ENCODE measurements around the gene GAS6.

Gene GAS6

GRCh38 chr13:113852536-113853517 lies 11.0 kb downstream of the GAS6 start:
- Histone ChIP-seq H3K27ac (no peak overlapping the region), H3K4me3 (ENCODE audit: low read depth, low read length) (no peak overlapping the region), H3K27me3 (ENCODE audit: insufficient read depth, low read depth, severe bottlenecking) (no peaks in the 10 kb centered on the region), H3K9me3 (ENCODE audit: severe bottlenecking) (no peaks in the 10 kb centered on the region), H3K36me3 (peaks cover under 1% of the 10 kb centered on the region)
- peak; percentile 8 for DNase-seq
- TF ChIP-seq, protein P1, sequence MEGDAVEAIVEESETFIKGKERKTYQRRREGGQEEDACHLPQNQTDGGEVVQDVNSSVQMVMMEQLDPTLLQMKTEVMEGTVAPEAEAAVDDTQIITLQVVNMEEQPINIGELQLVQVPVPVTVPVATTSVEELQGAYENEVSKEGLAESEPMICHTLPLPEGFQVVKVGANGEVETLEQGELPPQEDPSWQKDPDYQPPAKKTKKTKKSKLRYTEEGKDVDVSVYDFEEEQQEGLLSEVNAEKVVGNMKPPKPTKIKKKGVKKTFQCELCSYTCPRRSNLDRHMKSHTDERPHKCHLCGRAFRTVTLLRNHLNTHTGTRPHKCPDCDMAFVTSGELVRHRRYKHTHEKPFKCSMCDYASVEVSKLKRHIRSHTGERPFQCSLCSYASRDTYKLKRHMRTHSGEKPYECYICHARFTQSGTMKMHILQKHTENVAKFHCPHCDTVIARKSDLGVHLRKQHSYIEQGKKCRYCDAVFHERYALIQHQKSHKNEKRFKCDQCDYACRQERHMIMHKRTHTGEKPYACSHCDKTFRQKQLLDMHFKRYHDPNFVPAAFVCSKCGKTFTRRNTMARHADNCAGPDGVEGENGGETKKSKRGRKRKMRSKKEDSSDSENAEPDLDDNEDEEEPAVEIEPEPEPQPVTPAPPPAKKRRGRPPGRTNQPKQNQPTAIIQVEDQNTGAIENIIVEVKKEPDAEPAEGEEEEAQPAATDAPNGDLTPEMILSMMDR (IDR thresholded peaks at IDR 0.05; ENCODE audit: low read depth, low read length): no peak

DNA sequence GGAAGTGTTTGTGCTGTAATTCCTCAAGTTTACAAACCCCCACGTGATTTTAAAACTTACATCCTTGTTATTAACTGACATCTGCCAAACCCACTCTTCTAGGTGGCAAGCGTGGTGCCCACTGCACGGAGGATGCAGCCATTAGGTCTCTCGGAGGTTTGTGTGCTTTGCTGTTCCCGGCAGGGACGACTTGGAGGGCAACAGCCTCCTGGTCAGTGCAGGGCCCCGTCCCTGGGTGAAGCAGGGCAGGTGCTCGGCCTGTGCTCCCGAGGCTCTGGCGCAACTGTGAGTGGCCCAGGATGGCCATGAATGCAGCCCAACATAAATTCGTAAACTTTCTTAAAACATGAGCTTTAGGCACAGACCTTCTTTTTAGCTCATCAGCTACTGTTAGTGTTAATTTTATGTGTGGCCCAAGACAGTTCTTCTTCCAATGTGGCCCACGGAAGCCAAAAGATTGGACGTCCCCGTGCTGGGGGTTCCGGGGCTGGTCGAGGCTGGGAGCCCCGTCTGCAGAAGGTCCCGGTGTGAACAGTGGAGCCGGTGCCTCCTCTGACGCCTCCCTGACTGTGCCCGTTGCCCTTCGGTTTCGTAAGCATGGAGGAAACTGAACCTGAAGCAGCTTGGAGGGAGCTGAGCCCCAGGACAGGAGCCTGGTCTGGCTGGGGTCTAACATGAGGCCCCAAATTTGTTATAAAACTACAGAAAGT lies 11.9 kb downstream of the GAS6 start:
- Histone ChIP-seq H3K27ac (no peak overlapping the region), H3K9me3 (ENCODE audit: severe bottlenecking) (no peaks in the 10 kb centered on the region), H3K27me3 (ENCODE audit: insufficient read depth, low read depth, severe bottlenecking) (no peaks in the 10 kb centered on the region), H3K4me3 (ENCODE audit: low read depth, low read length) (no peak overlapping the region), H3K36me3 (peaks cover 5% of the 10 kb centered on the region)
- DNase-seq: peak; percentile 8
- TF ChIP-seq, protein P1 (IDR thresholded peaks at IDR 0.05; ENCODE audit: low read depth, low read length): no peak

DNA sequence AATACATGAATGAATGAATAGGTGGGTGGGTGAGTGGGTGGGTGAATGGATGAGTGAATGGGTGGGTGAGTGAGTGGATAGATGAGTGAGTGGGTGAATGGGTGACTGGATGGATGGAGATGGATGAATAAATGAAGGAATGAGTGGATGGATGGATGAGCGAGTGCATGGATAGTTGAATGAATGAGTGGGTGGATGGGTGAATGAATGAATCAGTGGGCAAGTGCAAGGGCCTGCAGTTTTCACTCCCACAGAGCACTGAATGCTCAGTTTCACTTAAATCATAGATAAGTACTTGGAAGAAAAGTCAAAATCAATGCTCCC lies 12.4 kb downstream of the GAS6 start:
- no peak for DNase-seq
- Histone ChIP-seq H3K9me3 (ENCODE audit: severe bottlenecking) (no peaks in the 10 kb centered on the region), H3K36me3 (peaks cover 11% of the 10 kb centered on the region), H3K27ac (no peak overlapping the region), H3K4me3 (ENCODE audit: low read depth, low read length) (no peak overlapping the region), H3K27me3 (ENCODE audit: insufficient read depth, low read depth, severe bottlenecking) (no peaks in the 10 kb centered on the region)
- TF ChIP-seq, protein P1 (IDR thresholded peaks at IDR 0.05; ENCODE audit: low read depth, low read length): no peak

- no peaks in the 10 kb centered on the region for H3K9me3 ChIP-seq (ENCODE audit: severe bottlenecking)
- DNase-seq: no peak
- TF ChIP-seq, protein P1 (IDR thresholded peaks at IDR 0.05; ENCODE audit: low read depth, low read length): no peak
- H3K4me3 ChIP-seq (ENCODE audit: low read depth, low read length): no peak overlapping the region
- peaks cover 15% of the 10 kb centered on the region for H3K36me3 ChIP-seq
- no peaks in the 10 kb centered on the region for H3K27me3 ChIP-seq (ENCODE audit: insufficient read depth, low read depth, severe bottlenecking)
- H3K27ac ChIP-seq: no peak overlapping the region
Measured at GRCh38 chr13:113850722-113851479, 13.0 kb downstream of the GAS6 start.

DNA sequence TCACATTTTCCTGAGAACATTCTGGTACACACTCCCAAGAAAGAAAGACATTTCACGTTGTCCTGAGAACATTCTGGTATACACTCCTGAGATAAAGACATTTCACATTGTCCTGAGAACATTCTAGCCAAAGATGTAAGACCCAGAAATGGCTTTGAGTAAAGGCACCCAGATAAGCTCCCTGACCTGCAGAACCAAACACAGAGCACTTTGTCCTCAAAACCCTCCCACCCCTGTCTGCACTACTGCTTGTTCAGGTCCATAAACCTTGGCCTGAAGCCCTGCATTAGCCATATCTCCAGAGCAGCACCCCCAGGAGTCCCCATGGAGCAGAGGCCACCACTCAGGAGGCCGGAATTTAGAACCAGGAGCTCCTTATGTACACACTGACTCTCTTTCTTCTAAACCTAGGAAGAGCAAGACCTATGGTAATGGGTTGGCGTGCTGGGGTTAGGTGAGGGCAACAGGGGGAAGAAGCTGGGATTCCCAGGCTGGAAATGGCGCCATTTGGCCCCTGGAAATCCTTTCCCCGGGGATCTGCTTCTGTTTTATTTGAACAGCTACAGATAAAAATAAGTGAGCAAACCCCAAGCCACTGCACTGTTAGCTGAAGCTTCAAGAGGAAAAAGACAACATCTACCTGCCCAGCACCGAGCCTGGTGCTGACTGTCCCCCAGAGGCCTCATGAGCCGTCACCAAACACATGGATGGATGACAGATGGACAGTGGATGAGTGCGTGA lies 13.7 kb downstream of the GAS6 start:
- no peak for DNase-seq
- Histone ChIP-seq H3K9me3 (ENCODE audit: severe bottlenecking) (no peaks in the 10 kb centered on the region), H3K4me3 (ENCODE audit: low read depth, low read length) (no peak overlapping the region), H3K36me3 (peaks cover 15% of the 10 kb centered on the region), H3K27ac (no peak overlapping the region), H3K27me3 (ENCODE audit: insufficient read depth, low read depth, severe bottlenecking) (no peaks in the 10 kb centered on the region)
- TF ChIP-seq, protein P1 (IDR thresholded peaks at IDR 0.05; ENCODE audit: low read depth, low read length): no peak

Measured in WERI-Rb-1 (cell line).